K562 (cell line): ENCODE results near the gene SLC38A10. TPM values are rescaled to one million over a fixed set of nuclear protein-coding genes. Genes with fewer than 3 reads are reported as not detected.

Experiments used
- ATAC-seq: fragments of 200-7000 bp; cut with Tn5 transposase; 3 replicates; pipeline ENCODE4 v1.9.1; 2020; ENCODE audit warnings: moderate library complexity
- BruUV-seq: library from RNA; stranded (reverse); fragments of 400-500 nt; replicated peaks from 2 replicates; lab custom pipeline; 2021; lab: Mats Ljungman, UMichigan
- CTCF ChIA-PET: fragments of 300-600 bp; formaldehyde crosslinking; extraction: SDS; loops from one replicate; lab custom pipeline; 2021; ENCODE audit warnings: low intra/inter-chr PET ratio; lab: Yijun Ruan, JAX
- POLR2A ChIA-PET: fragments of 300-600, 350-650 bp; sonication (Branson Sonifier 250); formaldehyde crosslinking; extraction: SDS; loops from one replicate; lab custom pipeline; 2021; ENCODE audit warnings: antibody characterized with exemption, inconsistent platforms; lab: Yijun Ruan, JAX
- DNase-seq, 4 experiments: peaks; one replicate each; pipeline versions ENCODE4 v3.0.0 to v3.0.0-alpha.2; 2011 to 2018; ENCODE audit warnings: low spot score in 3 of 4, mixed read lengths in 3 of 4; ENCODE audit errors: extremely low read depth in 1 of 4
- FAIRE-seq: peaks from 2 replicates; lab custom pipeline; 2011; peaks lifted over from hg19 to GRCh38; lab: Jason Lieb, UNC
- H2AFZ ChIP-seq: 2 replicates; pipeline ENCODE4 v1.6.0; 2011; ENCODE audit warnings: low read depth, low read length, control low read depth, inconsistent platforms
- H3K27ac ChIP-seq: fragments of 200-600 bp; 3 replicates; pipeline ENCODE4 v1.8.0; 2011; ENCODE audit warnings: low read depth, mild to moderate bottlenecking, control low read depth, inconsistent platforms, low read length, moderate library complexity, mixed read lengths; ENCODE audit errors: extremely low read depth
- H3K27me3 ChIP-seq, 2 experiments: fragments of 300-600 bp in 1 of 2; 2 replicates in 1 of 2; 3 replicates in 1 of 2; pipeline versions ENCODE4 v1.6.0 to v1.8.0; 2011; ENCODE audit warnings: inconsistent platforms in 2 of 2, low read length in 2 of 2, mild to moderate bottlenecking in 1 of 2, mixed read lengths in 1 of 2, moderate library complexity in 1 of 2; ENCODE audit not compliant: control insufficient read depth in 2 of 2, insufficient read depth in 2 of 2
- H3K36me3 ChIP-seq: fragments of 300-600 bp; 3 replicates; pipeline ENCODE4 v1.8.0; 2011; ENCODE audit warnings: mild to moderate bottlenecking, low read length, inconsistent platforms; ENCODE audit not compliant: control insufficient read depth, insufficient read depth
- H3K4me1 ChIP-seq, 2 experiments: fragments of 200-600 bp in 1 of 2; replicated peaks in 1 of 2; 2 replicates in 1 of 2; 3 replicates in 1 of 2; pipeline versions ENCODE4 v1.5.1 to v1.8.0; 2011; ENCODE audit warnings: inconsistent platforms in 2 of 2, low read length in 2 of 2, mild to moderate bottlenecking in 1 of 2, mixed read lengths in 1 of 2, moderate library complexity in 1 of 2; ENCODE audit not compliant: control insufficient read depth in 2 of 2, insufficient read depth in 2 of 2
- H3K4me2 ChIP-seq: 2 replicates; pipeline ENCODE4 v1.6.1; 2011; ENCODE audit warnings: low read length, control low read depth, inconsistent platforms, mixed read lengths; ENCODE audit not compliant: insufficient read depth
- H3K4me3 ChIP-seq: fragments of 200-600 bp; sonication (generic), shearing (Covaris generic); 2 replicates; pipeline ENCODE4 v1.5.1; 2016; ENCODE audit warnings: control low read depth, inconsistent platforms
- H3K79me2 ChIP-seq: fragments of 200-600 bp; 3 replicates; pipeline ENCODE4 v1.8.0; 2011; ENCODE audit warnings: low read length, inconsistent platforms; ENCODE audit not compliant: control insufficient read depth, insufficient read depth
- H3K9ac ChIP-seq, 2 experiments: 2 replicates each; pipeline versions ENCODE4 v1.6.0 to v1.6.1; 2011; ENCODE audit warnings: low read depth in 2 of 2, low read length in 2 of 2, control low read depth in 1 of 2, inconsistent platforms in 1 of 2, mild to moderate bottlenecking in 1 of 2, mixed read lengths in 1 of 2; ENCODE audit not compliant: insufficient read depth in 1 of 2
- H3K9me1 ChIP-seq: one replicate; pipeline ENCODE4 v1.6.0; 2011; ENCODE audit warnings: inconsistent platforms, mild to moderate bottlenecking, low read length, moderate library complexity; ENCODE audit not compliant: control insufficient read depth, insufficient read depth
- H3K9me3 ChIP-seq: replicated peaks from 2 replicates; pipeline ENCODE4 v1.5.1; 2011; ENCODE audit warnings: low read depth, low read length, inconsistent platforms; ENCODE audit not compliant: control insufficient read depth, insufficient read depth
- H4K20me1 ChIP-seq: replicated peaks from 2 replicates; pipeline ENCODE4 v1.6.1; 2011; ENCODE audit warnings: low read length, inconsistent platforms, mixed read lengths; ENCODE audit not compliant: control insufficient read depth, insufficient read depth
- BCOR ChIP-seq: fragments of 450-650 bp; IDR thresholded peaks from 2 replicates; pipeline ENCODE4 v1.6.1; 2016
- BRD9 ChIP-seq: fragments of 450-650 bp; IDR thresholded peaks from 2 replicates; pipeline ENCODE4 v1.6.1; 2018; ENCODE audit warnings: low read depth; ENCODE audit not compliant: partially characterized antibody
- DPF2 ChIP-seq: fragments of 450-650 bp; IDR thresholded peaks from 2 replicates; pipeline ENCODE4 v1.6.1; 2016
- ELK1 ChIP-seq: sonication (generic); formaldehyde crosslinking; IDR thresholded peaks from 2 replicates; pipeline ENCODE4 v1.8.1; 2022; ENCODE audit warnings: missing genetic modification reagents
- HDAC1 ChIP-seq, 2 experiments: fragments of 450-650 bp; IDR thresholded peaks; 2 replicates each; pipeline ENCODE4 v1.6.1; 2016 to 2017; ENCODE audit warnings: inconsistent platforms in 1 of 2, mild to moderate bottlenecking in 1 of 2, moderate library complexity in 1 of 2
- KDM4B ChIP-seq, 2 experiments: fragments of 450-650 bp in 1 of 2; sonication (generic) in 1 of 2; IDR thresholded peaks; 2 replicates each; pipeline ENCODE4 v1.6.1; 2016 to 2017; ENCODE audit warnings: borderline replicate concordance in 2 of 2, antibody characterized with exemption in 1 of 2, low read depth in 1 of 2, mild to moderate bottlenecking in 1 of 2
- MIER1 ChIP-seq: fragments of 450-650 bp; IDR thresholded peaks from 2 replicates; pipeline ENCODE4 v1.6.1; 2016; ENCODE audit warnings: antibody characterized with exemption, mild to moderate bottlenecking, low read depth
- MTA1 ChIP-seq: fragments of 450-650 bp; IDR thresholded peaks from 2 replicates; pipeline ENCODE4 v1.6.1; 2017; ENCODE audit warnings: borderline replicate concordance
- MXI1 ChIP-seq: IDR thresholded peaks from 2 replicates; pipeline ENCODE4 v1.6.1; 2011; ENCODE audit warnings: low read depth, mild to moderate bottlenecking, improper control_type of control experiment, low read length
- NKRF ChIP-seq: fragments of 450-650 bp; IDR thresholded peaks from 2 replicates; pipeline ENCODE4 v1.6.1; 2016; ENCODE audit warnings: borderline replicate concordance
- NR2C1 ChIP-seq, 2 experiments: fragments of 450-650 bp; IDR thresholded peaks; 2 replicates each; pipeline ENCODE4 v1.6.1; 2017; ENCODE audit warnings: mild to moderate bottlenecking in 2 of 2, antibody characterized with exemption in 1 of 2, inconsistent platforms in 1 of 2, missing compliant biosample characterization in 1 of 2, missing genetic modification characterization in 1 of 2
- SMARCA5 ChIP-seq: fragments of 450-650 bp; IDR thresholded peaks from 2 replicates; pipeline ENCODE4 v1.6.1; 2016
- SREBF2 ChIP-seq: sonication (generic); formaldehyde crosslinking; IDR thresholded peaks from 2 replicates; pipeline ENCODE4 v1.4.0; 2020; ENCODE audit warnings: mild to moderate bottlenecking, missing genetic modification reagents
- STAT5B ChIP-seq: fragments of 250-450 bp; sonication (Bioruptor Pico); IDR thresholded peaks from 2 replicates; pipeline ENCODE4 v1.8.0; 2021; ENCODE audit warnings: mild to moderate bottlenecking, inconsistent platforms
- ZMIZ1 ChIP-seq, 2 experiments: fragments of 150-350 bp in 1 of 2; IDR thresholded peaks; 2 replicates each; pipeline ENCODE4 v1.6.1; 2012 to 2016; ENCODE audit warnings: low read depth in 2 of 2, low read length in 2 of 2, mild to moderate bottlenecking in 1 of 2, moderate library complexity in 1 of 2
- WGBS: fragments of 100-300 bp; shearing (Covaris generic); methylation state at CpG from one replicate; pipeline ENCODE4 v1.1.6; 2016; ENCODE audit warnings: low coverage, mixed read lengths; ENCODE audit not compliant: insufficient coverage; ENCODE audit errors: missing lambda C conversion rate; 5-methylcytosine and 5-hydroxymethylcytosine counted together
- in situ Hi-C: fragments of 300-500 bp; cut with MboI; formaldehyde crosslinking; loops from 4 replicates; pipeline ENCODE4 v1.15.0; 2018; ENCODE audit warnings: inconsistent platforms, mixed read lengths
- intact Hi-C: fragments of 100-400 bp; cut with micrococcal nuclease; formaldehyde crosslinking; loops from 2 replicates; pipeline ENCODE4 v1.14.2; 2022
- polyA plus RNA-seq, 8 experiments: library from polyadenylated mRNA; depleted of rRNA in 4 of 8; stranded (reverse) in 5 of 8; unstranded in 3 of 8; fragments of >200 nt; fragmentation: Nextera tagmentation in 2 of 8; fragmentation: Illumina TruSeq in 1 of 8; extraction: Ambion mirVana in 2 of 8; extraction: Trizol in 1 of 8; gene quantifications; 2 replicates each; pipeline versions ENCODE4 v1.2.1 to v1.2.3, GENCODE V29; 2011 to 2014; ENCODE audit warnings: inconsistent platforms in 1 of 8, missing spikeins in 1 of 8
- total RNA-seq, 7 experiments: library from RNA; depleted of rRNA in 6 of 7; stranded (reverse); fragments of >200 nt in 6 of 7; fragmentation: Illumina TruSeq in 2 of 7; extraction: Trizol in 2 of 7; gene quantifications; 2 replicates each; pipeline versions ENCODE4 v1.2.1 to v1.2.3, GENCODE V29; 2011 to 2021; ENCODE audit warnings: low replicate concordance in 1 of 7

SLC38A10 gene
- total and polyA plus RNA-seq, 9 of the 15 experiments (the other 6 are each of a cell fraction or from before 2014, with no cell fraction given): 0.45 to 54.2 (median 13.8) TPM

GRCh38 chr17:81295676-81296381 lies 722 bp upstream of the SLC38A10 start:
- H3K4me1 ChIP-seq: peaks cover 18 to 43% of the 10 kb centered on the region in 2 experiments; a peak in 4 of 5 replicates
- peak overlapping the region; percentile 86 for H3K4me3 ChIP-seq
- ATAC-seq (peak; percentile 6), DNase-seq (peak in 2 of 4 experiments; percentile 43 to 44), FAIRE-seq (peak; percentile 65)
- BruUV-seq: TSS peak; percentile 92
- in situ Hi-C loops (no loop called here), intact Hi-C loops (loop anchor here (10.0 kb wide), 1 partner anchor 189 kb away; no protein-coding TSS in a partner anchor)
- WGBS: 32% methylated on average over 19 of the region's 22 CpGs
- POLR2A ChIA-PET: interaction anchor here (0.6 to 2.3 kb wide), 13 partner anchors 9 to 1246 kb away, joined by 3 to 14 read pairs (median 4); no protein-coding TSS in a partner anchor
- peak overlapping the region; percentile 96 to 99 for H3K9ac ChIP-seq
- no peaks in the 10 kb centered on the region for H4K20me1 ChIP-seq
- H3K36me3 ChIP-seq: peaks cover 6% of the 10 kb centered on the region; the same call in 1 of the 3 replicates
- no peaks in the 10 kb centered on the region for H3K9me3 ChIP-seq
- peak overlapping the region; percentile 95 for H3K4me2 ChIP-seq
- H3K9me1 ChIP-seq: no peaks in the 10 kb centered on the region
- H2AFZ ChIP-seq: peak overlapping the region; percentile 92
- H3K79me2 ChIP-seq: peaks cover 43% of the 10 kb centered on the region
- peak overlapping the region; percentile 90 for H3K27ac ChIP-seq
- H3K27me3 ChIP-seq: no peaks in the 10 kb centered on the region
- CTCF ChIA-PET: interaction anchor here (0.6 to 1.0 kb wide), 2 partner anchors 13 to 98 kb away, joined by 3 to 4 read pairs; no protein-coding TSS in a partner anchor
- 0 out of 2 replicates have a peak, but pooled peaks have one; percentile 11 for TF ChIP-seq DPF2
- TF ChIP-seq MTA1: no peak
- no peak for TF ChIP-seq NR2C1 (IDR thresholded peaks at IDR 0.05)
- TF ChIP-seq NR2C1 (tag; IDR thresholded peaks at IDR 0.05): 0 out of 2 replicates have a peak, but pooled peaks have one; percentile 6
- TF ChIP-seq STAT5B (CRISPR knock-in tag): no peak
- no peak for TF ChIP-seq MXI1
- no peak for TF ChIP-seq ELK1
- TF ChIP-seq BRD9: peak; percentile 95
- TF ChIP-seq NKRF: 0 out of 2 replicates have a peak, but pooled peaks have one; percentile 26
- TF ChIP-seq HDAC1 (IDR thresholded peaks at IDR 0.05): peak; percentile 58 to 71; a peak in 2 of 4 replicates
- no peak for TF ChIP-seq KDM4B (IDR thresholded peaks at IDR 0.05; ENCODE audit: borderline replicate concordance in 2 of 2, low read depth in 1 of 2)
- TF ChIP-seq SREBF2 (CRISPR knock-in tag): no peak
- TF ChIP-seq ZMIZ1 (IDR thresholded peaks at IDR 0.05; ENCODE audit: low read depth in 2 of 2, low read length in 2 of 2): no peak
- 0 out of 2 replicates have a peak, but pooled peaks have one; percentile 39 for TF ChIP-seq MIER1
- peak; percentile 100 for TF ChIP-seq BCOR
- TF ChIP-seq SMARCA5: peak; percentile 100
